Measurements from ENCODE around the gene ZNF678.

- TF ChIP-seq CTCF (IDR thresholded peaks at IDR 0.05; ENCODE audit: low read length) (no peak), EZH2 (IDR thresholded peaks at IDR 0.05; ENCODE audit: borderline replicate concordance, low read length) (no peak)
Measured at GRCh38 chr1:227666286-227666685, 102.9 kb downstream of the ZNF678 start.

Data from OCI-LY1 (cell line).